ENCODE data around the gene KDM1A. TPM values are rescaled to one million over a fixed set of nuclear protein-coding genes. Genes with fewer than 3 reads are reported as not detected.

KDM1A gene
- total and polyA plus RNA-seq, 2 donors (not counting 3 experiments of a cell fraction or from before 2014, with no cell fraction given) = 105 to 111 TPM

DNA sequence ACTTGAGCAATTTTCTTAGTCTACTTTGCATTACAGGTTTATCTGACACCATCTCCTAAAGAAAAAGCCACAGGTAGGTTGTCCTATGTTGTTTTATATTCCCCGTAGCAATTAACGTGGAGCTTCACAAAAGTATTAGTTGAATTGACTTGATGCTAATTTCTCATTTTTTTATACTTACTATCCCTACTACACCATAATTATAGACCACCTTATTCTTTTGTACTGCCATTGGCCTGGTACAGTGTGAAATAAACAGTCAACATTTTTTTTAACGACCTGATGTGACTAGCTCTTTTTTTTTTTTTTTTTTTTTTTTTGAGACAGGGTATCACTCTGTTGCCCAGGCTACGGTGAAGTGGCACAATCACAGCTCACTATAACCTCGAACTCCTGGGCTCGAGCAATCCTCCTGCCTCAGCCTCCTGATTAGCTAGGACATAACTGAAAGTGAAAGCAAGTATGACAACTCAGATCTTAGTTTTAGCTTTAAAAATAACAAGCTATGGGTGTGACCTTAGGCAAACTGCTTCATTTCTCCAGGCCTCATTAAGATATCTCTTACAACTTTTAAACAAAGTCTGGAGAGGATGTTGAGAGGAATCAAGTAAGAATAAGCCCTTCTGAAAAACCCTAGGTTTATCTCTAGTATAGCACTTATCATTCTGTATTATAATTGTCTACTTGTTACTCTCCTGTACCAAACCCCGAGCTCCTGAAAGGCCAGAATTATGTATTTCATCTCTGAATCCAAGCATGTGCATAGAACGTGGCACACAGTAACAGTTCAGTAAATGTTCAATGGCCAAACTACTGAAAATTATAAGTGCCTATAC is 99.9 kb downstream of the KDM1A start:
- H3K36me3 ChIP-seq (ENCODE audit: control insufficient read depth in 2 of 2, extremely low read depth in 1 of 2, insufficient read depth in 2 of 2, low read length in 2 of 2) = no peaks in the 10 kb centered on the region
- H3K9me1 ChIP-seq (replicated peaks; ENCODE audit: control insufficient read depth, extremely low read depth, insufficient read depth, low read length) = no peaks in the 10 kb centered on the region
- CTCF ChIA-PET = interaction anchor here (0.6 to 3.7 kb wide), 12 partner anchors 9 to 655 kb away, joined by 3 to 20 read pairs (median 4); no protein-coding TSS in a partner anchor
- peak overlapping the region; percentile 92 for H3K4me2 ChIP-seq (ENCODE audit: insufficient read depth, low read length)
- peak overlapping the region; percentile 24 for H3K27ac ChIP-seq (ENCODE audit: insufficient read depth, low read depth, low read length)
- intact Hi-C loops (cut with micrococcal nuclease) = no loop called here
- H3K27me3 ChIP-seq (ENCODE audit: control insufficient read depth in 2 of 2, insufficient read depth in 2 of 2, low read length in 2 of 2) = no peaks in the 10 kb centered on the region
- dilution Hi-C loops (cut with MboI; ENCODE audit: extremely low pct_ligation_motif_present, low sequenced_read_pairs) = no loop called here
- POLR2A ChIA-PET = interaction anchor here (0.5 to 0.7 kb wide), 4 partner anchors 19 to 351 kb away, joined by 3 to 7 read pairs (median 4); partner anchors contain the start of gene LACTBL1
- H2AFZ ChIP-seq (ENCODE audit: low read depth, low read length) = no peak overlapping the region
- H4K20me1 ChIP-seq (replicated peaks; ENCODE audit: control insufficient read depth, extremely low read depth, insufficient read depth, low read length) = peaks cover 15% of the 10 kb centered on the region
- FAIRE-seq = no peak
- peak overlapping the region in 2 of 3 experiments; percentile 8 to 47 for H3K4me3 ChIP-seq (replicated peaks in 1 of 3; ENCODE audit: insufficient read depth in 1 of 3, low read depth in 1 of 3, low read length in 3 of 3)
- no TSS peak for BruUV-seq (replicated peaks)
- H3K9ac ChIP-seq (replicated peaks; ENCODE audit: extremely low read depth, insufficient read depth, low read length) = peak overlapping the region; percentile 24
- H3K9me3 ChIP-seq (replicated peaks; ENCODE audit: control insufficient read depth, insufficient read depth, low read length) = no peaks in the 10 kb centered on the region
- H3K4me1 ChIP-seq (ENCODE audit: control insufficient read depth, extremely low read depth, insufficient read depth, low read length) = peaks cover 45% of the 10 kb centered on the region
- H3K79me2 ChIP-seq (ENCODE audit: control insufficient read depth, insufficient read depth, low read length) = peaks cover 96% of the 10 kb centered on the region
- DNase-seq (ENCODE audit: low read depth, low spot score) = peak; percentile 41
- TF ChIP-seq POLR2A (IDR thresholded peaks at IDR 0.05; ENCODE audit: low read depth, low read length) (no peak), FOS (IDR thresholded peaks at IDR 0.05; ENCODE audit: borderline replicate concordance, insufficient read depth, low read length) (no peak), MAX (IDR thresholded peaks at IDR 0.05; ENCODE audit: insufficient read depth, insufficient read length) (no peak), JUN (IDR thresholded peaks at IDR 0.05; ENCODE audit: borderline replicate concordance, insufficient read depth, insufficient read length, low read depth) (no peak), POLR2AphosphoS5 (IDR thresholded peaks at IDR 0.05; ENCODE audit: insufficient read depth, low read depth, low read length) (no peak), MYC (IDR thresholded peaks at IDR 0.05; ENCODE audit: low read depth, low read length) (no peak), GATA2 (IDR thresholded peaks at IDR 0.05; ENCODE audit: insufficient read depth, insufficient read length, low read depth, low read length) (no peak), EZH2 (IDR thresholded peaks at IDR 0.05; ENCODE audit: borderline replicate concordance, low read depth, low read length, severe bottlenecking) (no peak)
- TF ChIP-seq, protein P1, sequence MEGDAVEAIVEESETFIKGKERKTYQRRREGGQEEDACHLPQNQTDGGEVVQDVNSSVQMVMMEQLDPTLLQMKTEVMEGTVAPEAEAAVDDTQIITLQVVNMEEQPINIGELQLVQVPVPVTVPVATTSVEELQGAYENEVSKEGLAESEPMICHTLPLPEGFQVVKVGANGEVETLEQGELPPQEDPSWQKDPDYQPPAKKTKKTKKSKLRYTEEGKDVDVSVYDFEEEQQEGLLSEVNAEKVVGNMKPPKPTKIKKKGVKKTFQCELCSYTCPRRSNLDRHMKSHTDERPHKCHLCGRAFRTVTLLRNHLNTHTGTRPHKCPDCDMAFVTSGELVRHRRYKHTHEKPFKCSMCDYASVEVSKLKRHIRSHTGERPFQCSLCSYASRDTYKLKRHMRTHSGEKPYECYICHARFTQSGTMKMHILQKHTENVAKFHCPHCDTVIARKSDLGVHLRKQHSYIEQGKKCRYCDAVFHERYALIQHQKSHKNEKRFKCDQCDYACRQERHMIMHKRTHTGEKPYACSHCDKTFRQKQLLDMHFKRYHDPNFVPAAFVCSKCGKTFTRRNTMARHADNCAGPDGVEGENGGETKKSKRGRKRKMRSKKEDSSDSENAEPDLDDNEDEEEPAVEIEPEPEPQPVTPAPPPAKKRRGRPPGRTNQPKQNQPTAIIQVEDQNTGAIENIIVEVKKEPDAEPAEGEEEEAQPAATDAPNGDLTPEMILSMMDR (IDR thresholded peaks at IDR 0.05; ENCODE audit: extremely low read depth in 1 of 2, insufficient read depth in 1 of 2, low read depth in 1 of 2, low read length in 2 of 2) = no peak
